ENCODE measurements around the gene GOLGA6L2. TPM values are rescaled to one million over a fixed set of nuclear protein-coding genes. Genes with fewer than 3 reads are reported as not detected.
A peak's percentile ranks its signal among the peaks of the same experiment; 100 is the strongest.

Gene GOLGA6L2
- polyA plus RNA-seq (2012; ENCODE audit: low read depth, missing spikeins) = not detected

DNA sequence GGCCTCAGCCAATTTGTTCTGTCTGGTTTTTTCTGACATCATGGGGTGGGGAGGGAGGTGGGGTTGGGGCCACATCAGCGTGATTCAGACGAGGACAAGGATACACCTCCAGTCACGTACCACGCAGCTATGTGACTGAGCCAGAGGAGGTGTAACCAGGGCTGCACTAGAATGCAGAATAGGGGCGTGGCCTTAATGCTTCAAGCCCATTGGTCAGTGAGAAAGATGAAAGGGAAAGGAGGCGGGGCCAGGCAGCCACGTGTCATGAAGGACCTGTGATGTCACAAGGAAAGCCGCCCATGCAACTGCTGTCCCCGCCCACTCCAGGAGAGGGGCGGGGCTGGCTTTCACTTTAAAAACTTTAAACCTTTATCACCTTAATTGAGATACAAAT, at the start of gene GOLGA6L2:
Gene GOLGA6L2, minus strand, starts transcription at position 137 of the 394 bp plus-strand sequence. Its CDS starts 62 bp downstream, at position 75.
- no peak for FAIRE-seq
- DNase-seq (ENCODE audit: insufficient read length, low spot score) = no peak
- TF ChIP-seq POU2F2 (IDR thresholded peaks at IDR 0.05; ENCODE audit: low read depth, low read length) = no peak
- TF ChIP-seq PAX5 (IDR thresholded peaks at IDR 0.05; ENCODE audit: insufficient read depth, low read length, severe bottlenecking) = no peak

DNA sequence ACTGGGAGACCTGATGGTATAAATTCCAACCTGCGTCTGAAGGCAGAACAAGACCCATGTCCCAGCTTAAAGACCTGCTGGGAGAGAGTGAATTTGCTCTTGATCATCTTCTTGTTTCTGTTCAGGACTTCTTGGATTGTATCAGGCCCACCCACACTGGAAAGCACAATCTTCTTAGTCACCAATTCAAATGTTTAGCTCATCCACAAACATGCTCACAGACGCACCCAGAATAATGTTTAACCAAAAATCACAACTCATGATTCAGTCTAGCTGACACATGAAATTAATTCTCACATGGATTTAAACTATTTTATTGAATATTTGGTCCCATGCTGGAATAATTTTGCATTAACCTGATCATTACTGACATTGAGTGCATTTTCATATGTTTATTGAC, 37.8 kb upstream of the GOLGA6L2 start:
- TF ChIP-seq POLR2AphosphoS5 (IDR thresholded peaks at IDR 0.05; ENCODE audit: low read depth, low read length) (no peak), POLR2A (IDR thresholded peaks at IDR 0.05; ENCODE audit: low read depth, low read length) (no peak), TAF1 (IDR thresholded peaks at IDR 0.05; ENCODE audit: low read depth, low read length) (no peak), PAX5 (IDR thresholded peaks at IDR 0.05; ENCODE audit: insufficient read depth, low read length, severe bottlenecking) (no peak), SPI1 (IDR thresholded peaks at IDR 0.05; ENCODE audit: low read depth, low read length) (no peak), POU2F2 (IDR thresholded peaks at IDR 0.05; ENCODE audit: low read depth, low read length) (no peak)
- DNase-seq (ENCODE audit: insufficient read length, low spot score) = no peak
- FAIRE-seq = no peak

- TF ChIP-seq POLR2AphosphoS5 (IDR thresholded peaks at IDR 0.05; ENCODE audit: low read depth, low read length) (no peak), PAX5 (IDR thresholded peaks at IDR 0.05; ENCODE audit: insufficient read depth, low read length, severe bottlenecking) (no peak), POU2F2 (IDR thresholded peaks at IDR 0.05; ENCODE audit: low read depth, low read length) (no peak), TAF1 (IDR thresholded peaks at IDR 0.05; ENCODE audit: low read depth, low read length) (no peak), SPI1 (IDR thresholded peaks at IDR 0.05; ENCODE audit: low read depth, low read length) (no peak), POLR2A (IDR thresholded peaks at IDR 0.05; ENCODE audit: low read depth, low read length) (no peak)
- FAIRE-seq (no peak), DNase-seq (ENCODE audit: insufficient read length, low spot score) (no peak)
Measured at GRCh38 chr15:23483821-23484299, 36.8 kb upstream of the GOLGA6L2 start.

- FAIRE-seq (no peak), DNase-seq (ENCODE audit: insufficient read length, low spot score) (no peak)
Measured at GRCh38 chr15:23482764-23483489, 35.9 kb upstream of the GOLGA6L2 start.

DNA sequence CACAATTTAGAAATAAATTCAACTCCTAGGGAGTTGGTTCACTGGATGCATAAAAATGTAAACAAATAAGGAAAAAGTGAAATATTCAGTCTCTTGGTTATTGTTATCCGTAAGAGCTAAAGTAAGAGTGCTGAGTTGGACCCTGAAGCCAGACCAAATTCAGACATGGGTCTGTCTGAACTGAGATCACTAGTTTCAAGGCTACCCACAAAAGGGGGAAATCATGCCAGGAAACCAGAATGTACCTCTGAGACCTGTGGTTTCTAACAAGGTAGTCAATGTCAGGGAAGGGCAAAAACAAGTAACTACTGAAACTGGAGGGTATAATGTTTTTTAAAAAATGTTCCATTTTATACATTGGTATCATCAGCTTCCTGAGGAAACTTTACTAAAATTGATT, 35.2 kb upstream of the GOLGA6L2 start:
- FAIRE-seq = no peak
- DNase-seq (ENCODE audit: insufficient read length, low spot score) = no peak
- TF ChIP-seq POLR2A (IDR thresholded peaks at IDR 0.05; ENCODE audit: low read depth, low read length) = no peak
- no peak for TF ChIP-seq SPI1 (IDR thresholded peaks at IDR 0.05; ENCODE audit: low read depth, low read length)
- TF ChIP-seq POLR2AphosphoS5 (IDR thresholded peaks at IDR 0.05; ENCODE audit: low read depth, low read length) = no peak
- no peak for TF ChIP-seq TAF1 (IDR thresholded peaks at IDR 0.05; ENCODE audit: low read depth, low read length)
- TF ChIP-seq PAX5 (IDR thresholded peaks at IDR 0.05; ENCODE audit: insufficient read depth, low read length, severe bottlenecking) = no peak
- no peak for TF ChIP-seq POU2F2 (IDR thresholded peaks at IDR 0.05; ENCODE audit: low read depth, low read length)

More at GRCh38 chr15:23482764-23483489, 35.9 kb upstream of the GOLGA6L2 start:
- TF ChIP-seq PAX5 (IDR thresholded peaks at IDR 0.05; ENCODE audit: insufficient read depth, low read length, severe bottlenecking) = no peak
- no peak for TF ChIP-seq SPI1 (IDR thresholded peaks at IDR 0.05; ENCODE audit: low read depth, low read length)
- no peak for TF ChIP-seq TAF1 (IDR thresholded peaks at IDR 0.05; ENCODE audit: low read depth, low read length)
- TF ChIP-seq POU2F2 (IDR thresholded peaks at IDR 0.05; ENCODE audit: low read depth, low read length) = no peak
- no peak for TF ChIP-seq POLR2AphosphoS5 (IDR thresholded peaks at IDR 0.05; ENCODE audit: low read depth, low read length)
- no peak for TF ChIP-seq POLR2A (IDR thresholded peaks at IDR 0.05; ENCODE audit: low read depth, low read length)

DNA sequence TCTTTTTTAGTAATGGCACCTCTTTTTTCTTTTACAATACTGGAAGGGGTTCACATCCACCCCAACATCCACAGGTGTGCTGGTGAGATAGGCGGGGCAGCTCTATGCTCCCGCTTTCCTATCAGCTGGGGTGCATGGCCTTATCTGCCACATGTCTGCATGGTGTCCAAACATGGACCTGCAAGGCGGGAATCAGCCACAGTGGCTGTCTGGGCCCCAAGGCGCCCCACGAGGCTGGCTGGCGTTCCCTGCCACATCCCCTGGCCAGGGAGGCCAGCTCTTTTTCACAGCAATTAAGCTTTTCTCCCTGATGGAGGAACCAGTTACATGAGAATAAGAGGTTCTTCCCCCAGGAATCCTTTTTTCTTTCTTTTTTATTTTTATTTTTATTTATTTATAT, 30.9 kb upstream of the GOLGA6L2 start:
- TF ChIP-seq TAF1 (IDR thresholded peaks at IDR 0.05; ENCODE audit: low read depth, low read length) (no peak), PAX5 (IDR thresholded peaks at IDR 0.05; ENCODE audit: insufficient read depth, low read length, severe bottlenecking) (no peak), POU2F2 (IDR thresholded peaks at IDR 0.05; ENCODE audit: low read depth, low read length) (no peak), POLR2AphosphoS5 (IDR thresholded peaks at IDR 0.05; ENCODE audit: low read depth, low read length) (no peak), POLR2A (IDR thresholded peaks at IDR 0.05; ENCODE audit: low read depth, low read length) (no peak), SPI1 (IDR thresholded peaks at IDR 0.05; ENCODE audit: low read depth, low read length) (no peak)
- DNase-seq (ENCODE audit: insufficient read length, low spot score) (no peak), FAIRE-seq (no peak)

DNA sequence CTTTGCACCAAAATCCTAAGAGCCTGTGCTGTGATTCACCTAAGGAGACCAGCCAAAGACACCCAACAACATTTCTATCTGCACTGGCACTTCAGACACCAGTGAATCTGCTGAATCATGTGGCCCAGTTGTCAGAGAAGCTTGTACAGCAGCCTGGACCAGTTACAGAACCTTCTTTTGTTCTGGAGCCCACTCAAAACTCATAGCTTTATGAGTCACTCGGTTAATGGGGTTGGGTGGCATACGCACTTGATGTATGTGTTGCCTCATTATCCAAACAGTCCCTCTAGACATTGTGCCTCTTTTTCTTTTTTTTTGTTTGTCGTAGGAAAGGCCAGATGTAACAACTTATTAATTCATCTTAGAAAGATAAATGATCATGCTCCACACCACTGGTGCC, 25.6 kb upstream of the GOLGA6L2 start:
- no peak for DNase-seq (ENCODE audit: insufficient read length, low spot score)
- no peak for FAIRE-seq
- TF ChIP-seq TAF1 (IDR thresholded peaks at IDR 0.05; ENCODE audit: low read depth, low read length) (no peak), POLR2AphosphoS5 (IDR thresholded peaks at IDR 0.05; ENCODE audit: low read depth, low read length) (no peak), PAX5 (IDR thresholded peaks at IDR 0.05; ENCODE audit: insufficient read depth, low read length, severe bottlenecking) (no peak), SPI1 (IDR thresholded peaks at IDR 0.05; ENCODE audit: low read depth, low read length) (no peak), POU2F2 (IDR thresholded peaks at IDR 0.05; ENCODE audit: low read depth, low read length) (no peak), POLR2A (IDR thresholded peaks at IDR 0.05; ENCODE audit: low read depth, low read length) (no peak)

GRCh38 chr15:23472033-23472432, 25.0 kb upstream of the GOLGA6L2 start:
- FAIRE-seq = no peak
- no peak for DNase-seq (ENCODE audit: insufficient read length, low spot score)
- TF ChIP-seq SPI1 (IDR thresholded peaks at IDR 0.05; ENCODE audit: low read depth, low read length) (no peak), POU2F2 (IDR thresholded peaks at IDR 0.05; ENCODE audit: low read depth, low read length) (no peak), POLR2AphosphoS5 (IDR thresholded peaks at IDR 0.05; ENCODE audit: low read depth, low read length) (no peak), PAX5 (IDR thresholded peaks at IDR 0.05; ENCODE audit: insufficient read depth, low read length, severe bottlenecking) (no peak), TAF1 (IDR thresholded peaks at IDR 0.05; ENCODE audit: low read depth, low read length) (no peak), POLR2A (IDR thresholded peaks at IDR 0.05; ENCODE audit: low read depth, low read length) (no peak)

DNA sequence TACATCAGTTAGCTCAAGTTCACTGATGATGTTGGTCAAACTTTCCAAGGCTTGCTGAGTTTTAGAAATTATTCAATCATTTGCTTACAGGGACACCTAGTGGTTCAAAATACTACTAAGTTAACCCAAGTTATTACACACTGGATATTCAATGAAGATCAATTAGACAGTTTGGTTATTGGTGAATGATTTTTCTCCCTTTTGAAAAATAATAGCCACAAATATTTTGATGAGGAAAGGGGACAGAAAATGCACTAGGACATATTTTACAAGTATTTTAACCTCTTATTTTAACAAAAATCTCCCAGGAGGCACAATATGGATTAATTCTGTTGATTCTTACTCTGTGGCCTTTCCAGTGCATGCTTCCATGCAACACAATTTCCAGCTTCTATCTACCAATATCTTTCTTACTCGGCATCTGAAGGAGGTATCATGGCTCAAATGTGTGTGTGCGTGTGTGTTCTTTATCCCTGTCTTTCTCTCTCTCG, 20.1 kb upstream of the GOLGA6L2 start:
- TF ChIP-seq POU2F2 (IDR thresholded peaks at IDR 0.05; ENCODE audit: low read depth, low read length) (no peak), PAX5 (IDR thresholded peaks at IDR 0.05; ENCODE audit: insufficient read depth, low read length, severe bottlenecking) (no peak), POLR2A (IDR thresholded peaks at IDR 0.05; ENCODE audit: low read depth, low read length) (no peak), SPI1 (IDR thresholded peaks at IDR 0.05; ENCODE audit: low read depth, low read length) (no peak), TAF1 (IDR thresholded peaks at IDR 0.05; ENCODE audit: low read depth, low read length) (no peak), POLR2AphosphoS5 (IDR thresholded peaks at IDR 0.05; ENCODE audit: low read depth, low read length) (no peak)
- FAIRE-seq = no peak
- DNase-seq (ENCODE audit: insufficient read length, low spot score) = peak; percentile 14

Data from GM12891 (cell line).